ENCODE measurements around the gene TGIF2.

DNA sequence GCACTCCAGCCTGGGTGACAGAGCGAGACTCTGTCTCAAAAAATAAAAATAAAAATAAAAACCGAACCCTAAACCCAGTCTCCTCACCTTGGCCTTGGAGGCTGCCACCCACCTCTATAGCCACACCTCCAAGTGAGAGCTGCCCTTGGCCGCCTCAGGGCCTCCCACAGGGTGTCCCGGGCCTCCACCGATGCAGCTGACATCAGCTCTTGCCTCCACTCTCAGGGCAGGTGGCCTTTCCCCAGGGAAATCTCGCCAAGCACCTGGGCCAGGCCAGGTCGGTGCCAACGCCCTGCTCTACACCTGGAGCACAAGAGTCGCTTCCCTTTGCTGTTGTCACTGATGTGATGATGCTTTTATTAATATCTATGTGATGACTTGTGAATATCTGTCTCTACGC lies 41.0 kb upstream of the TGIF2 start:
- TF ChIP-seq CTCF (optimal IDR thresholded peaks at IDR 0.05 in 1 of 3, IDR thresholded peaks at IDR 0.05 in 1 of 3, conservative IDR thresholded peaks at IDR 0.05 in 1 of 3; ENCODE audit: extremely low read depth in 1 of 3, insufficient read depth in 2 of 3, low read length in 3 of 3) (no peak), EZH2 (IDR thresholded peaks at IDR 0.05; ENCODE audit: low read length) (no peak)

Data from keratinocyte (primary cell).